Activated naive CD8-positive, alpha-beta T cell treated with anti-CD3 and anti-CD28 coated beads, Interleukin-2, amount 10 ng/mL, durations not matched to agents 7 days and 5 days (primary cell): ENCODE measurements around the gene SOCS6. TPM values are rescaled to one million over a fixed set of nuclear protein-coding genes. Genes with fewer than 3 reads are reported as not detected.

Experiments
- ATAC-seq: fragments of 150-1000 bp; cut with Tn5 transposase; one replicate; pipeline ENCODE4 v1.10.0; 2021; ENCODE audit warnings: low read depth, moderate library complexity
- POLR2A ChIA-PET: fragments of 350-600 bp; sonication (Branson Sonifier 250); formaldehyde crosslinking; loops from one replicate; lab custom pipeline; 2021; ENCODE audit warnings: antibody characterized with exemption; lab: Charles Lee
- DNase-seq: peaks from one replicate; pipeline ENCODE4 v3.0.0; 2021
- H3K27ac Mint-ChIP-seq: one replicate; pipeline ENCODE4 v1.8.0; 2022; ENCODE audit warnings: mild to moderate bottlenecking, mixed read lengths
- H3K27me3 Mint-ChIP-seq: one replicate; pipeline ENCODE4 v1.8.0; 2022; ENCODE audit warnings: mild to moderate bottlenecking, moderate library complexity, mixed read lengths
- H3K36me3 Mint-ChIP-seq: one replicate; pipeline ENCODE4 v1.8.0; 2021; ENCODE audit warnings: mild to moderate bottlenecking, mixed read lengths
- H3K4me1 Mint-ChIP-seq: one replicate; pipeline ENCODE4 v1.8.0; 2021; ENCODE audit warnings: mixed read lengths
- H3K4me3 Mint-ChIP-seq: one replicate; pipeline ENCODE4 v1.8.0; 2022; ENCODE audit warnings: mild to moderate bottlenecking, moderate library complexity, mixed read lengths
- H3K9me3 Mint-ChIP-seq: one replicate; pipeline ENCODE4 v1.8.0; 2021; ENCODE audit warnings: mixed read lengths
- total RNA-seq, 2 experiments: library from RNA; stranded (reverse); gene quantifications; one replicate each; pipeline ENCODE4 v1.2.3, GENCODE V29; 2021

Gene SOCS6
- total RNA-seq, 2 experiments from 2014 or later = 1.8 to 1.9 TPM

GRCh38 chr18:70377857-70378701 lies 89.2 kb downstream of the SOCS6 start:
- no peak overlapping the region for H3K27ac Mint-ChIP-seq
- H3K4me1 Mint-ChIP-seq = no peaks in the 10 kb centered on the region
- H3K27me3 Mint-ChIP-seq = no peaks in the 10 kb centered on the region
- DNase-seq = no peak
- POLR2A ChIA-PET = no interaction called here
- H3K36me3 Mint-ChIP-seq = no peaks in the 10 kb centered on the region
- no peak for ATAC-seq
- H3K4me3 Mint-ChIP-seq = no peak overlapping the region
- no peaks in the 10 kb centered on the region for H3K9me3 Mint-ChIP-seq

Other genes with a start within 250 kb of the SOCS6 start
- 10 to 100 TPM; 32.5 to 32.8 TPM for gene RTTN, start 83.4 kb upstream of the SOCS6 start, total RNA-seq